Ovary (tissue), 3 donors: ENCODE measurements around the gene GPR65.

ENCODE experiments used
- EP300 ChIP-seq: sonication (generic); formaldehyde crosslinking; IDR thresholded peaks from one replicate; pipeline ENCODE4 v1.6.1; 2017; ENCODE audit warnings: antibody characterized with exemption
- POLR2A ChIP-seq: fragments of 450-650 bp; IDR thresholded peaks from one replicate; pipeline ENCODE4 v1.6.1; 2017; ENCODE audit warnings: antibody characterized with exemption, mild to moderate bottlenecking, moderate library complexity
- TF ChIP-seq, protein P1 (sequence below), 3 donors: fragments of 450-650 bp in 2 of 3; fragments of 200-600 bp in 1 of 3; IDR thresholded peaks; one replicate each; pipeline versions ENCODE4 v1.5.1 to v1.8.0; 2016 to 2022; ENCODE audit warnings: antibody characterized with exemption in 3 of 3, mild to moderate bottlenecking in 1 of 3
- donor health status: DM: no; HTN: no; CAD: no.

- TF ChIP-seq, protein P1, sequence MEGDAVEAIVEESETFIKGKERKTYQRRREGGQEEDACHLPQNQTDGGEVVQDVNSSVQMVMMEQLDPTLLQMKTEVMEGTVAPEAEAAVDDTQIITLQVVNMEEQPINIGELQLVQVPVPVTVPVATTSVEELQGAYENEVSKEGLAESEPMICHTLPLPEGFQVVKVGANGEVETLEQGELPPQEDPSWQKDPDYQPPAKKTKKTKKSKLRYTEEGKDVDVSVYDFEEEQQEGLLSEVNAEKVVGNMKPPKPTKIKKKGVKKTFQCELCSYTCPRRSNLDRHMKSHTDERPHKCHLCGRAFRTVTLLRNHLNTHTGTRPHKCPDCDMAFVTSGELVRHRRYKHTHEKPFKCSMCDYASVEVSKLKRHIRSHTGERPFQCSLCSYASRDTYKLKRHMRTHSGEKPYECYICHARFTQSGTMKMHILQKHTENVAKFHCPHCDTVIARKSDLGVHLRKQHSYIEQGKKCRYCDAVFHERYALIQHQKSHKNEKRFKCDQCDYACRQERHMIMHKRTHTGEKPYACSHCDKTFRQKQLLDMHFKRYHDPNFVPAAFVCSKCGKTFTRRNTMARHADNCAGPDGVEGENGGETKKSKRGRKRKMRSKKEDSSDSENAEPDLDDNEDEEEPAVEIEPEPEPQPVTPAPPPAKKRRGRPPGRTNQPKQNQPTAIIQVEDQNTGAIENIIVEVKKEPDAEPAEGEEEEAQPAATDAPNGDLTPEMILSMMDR (IDR thresholded peaks at IDR 0.05), result no peak
- no peak for TF ChIP-seq EP300
- TF ChIP-seq POLR2A, result no peak
These were observed 7.6 kb downstream of the GPR65 start for GRCh38 chr14:88012495-88012894.
